SK-N-SH treated with all-trans-retinoic acid at 6 μM for 48 hours (cell line): ENCODE results near the gene HTT.

ENCODE experiments used
- BACH2 ChIP-seq: fragments of 250-450 bp; sonication (Bioruptor Pico); IDR thresholded peaks from 2 replicates; pipeline ENCODE4 v1.9.0; 2021; ENCODE audit warnings: mild to moderate bottlenecking, borderline replicate concordance
- CSRNP3 ChIP-seq: fragments of 250-450 bp; sonication (Bioruptor Pico); IDR thresholded peaks from 2 replicates; pipeline ENCODE4 v1.5.1; 2021; ENCODE audit warnings: mild to moderate bottlenecking, moderate library complexity
- RARB ChIP-seq: fragments of 250-450 bp; sonication (Bioruptor Pico); IDR thresholded peaks from 2 replicates; pipeline ENCODE4 v1.8.0; 2021; ENCODE audit warnings: mild to moderate bottlenecking, moderate library complexity
- SNAI2 ChIP-seq: fragments of 250-450 bp; sonication (Bioruptor Pico); IDR thresholded peaks from 2 replicates; pipeline ENCODE4 v1.5.0; 2020; ENCODE audit warnings: mild to moderate bottlenecking, moderate library complexity
- TOX ChIP-seq: fragments of 250-450 bp; sonication (Bioruptor Pico); IDR thresholded peaks from 2 replicates; pipeline ENCODE4 v1.8.0; 2021; ENCODE audit warnings: mild to moderate bottlenecking, moderate library complexity, borderline replicate concordance

DNA sequence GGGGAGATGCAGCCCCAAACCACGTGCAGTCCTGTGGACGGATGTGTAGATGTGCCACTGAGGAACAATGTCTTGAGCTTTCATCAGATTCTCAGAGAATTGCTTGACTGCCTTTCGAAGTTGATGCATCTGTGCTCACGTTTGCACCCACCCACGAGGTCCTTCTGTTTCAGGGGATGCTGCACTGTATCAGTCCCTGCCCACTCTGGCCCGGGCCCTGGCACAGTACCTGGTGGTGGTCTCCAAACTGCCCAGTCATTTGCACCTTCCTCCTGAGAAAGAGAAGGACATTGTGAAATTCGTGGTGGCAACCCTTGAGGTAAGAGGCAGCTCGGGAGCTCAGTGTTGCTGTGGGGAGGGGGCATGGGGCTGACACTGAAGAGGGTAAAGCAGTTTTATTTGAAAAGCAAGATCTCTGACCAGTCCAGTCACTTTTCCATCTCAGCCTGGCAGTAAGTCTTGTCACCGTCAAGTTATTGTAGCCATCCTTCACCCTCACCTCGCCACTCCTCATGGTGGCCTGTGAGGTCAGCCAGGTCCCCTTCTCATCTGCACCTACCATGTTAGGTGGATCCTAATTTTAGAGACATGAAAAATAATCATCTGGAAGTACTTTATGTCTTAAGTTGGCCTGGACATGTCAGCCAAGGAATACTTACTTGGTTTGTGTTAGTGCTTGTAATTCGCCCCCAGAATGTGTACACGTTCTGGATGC lies 138.1 kb downstream of the HTT start:
- TF ChIP-seq TOX (CRISPR knock-in tag) (no peak), SNAI2 (no peak), BACH2 (CRISPR knock-in tag) (no peak), CSRNP3 (CRISPR knock-in tag) (no peak), RARB (no peak)
